ENCODE measurements around the gene ANKRD33B.
"Not testable (repeated sequence)": the region's sequence is repeated elsewhere in the genome, so short reads cannot be mapped to it uniquely, and the experiment has no call there.

ANKRD33B gene

GRCh38 chr5:10661401-10661800 is 97.5 kb downstream of the ANKRD33B start:
- no peak for DNase-seq (ENCODE audit: low spot score)

GRCh38 chr5:10662083-10662482 is 98.2 kb downstream of the ANKRD33B start:
- no peak for DNase-seq (ENCODE audit: low spot score)

- DNase-seq (ENCODE audit: low spot score): no peak
Observed at GRCh38 chr5:10662661-10663488, 99.0 kb downstream of the ANKRD33B start.

DNA sequence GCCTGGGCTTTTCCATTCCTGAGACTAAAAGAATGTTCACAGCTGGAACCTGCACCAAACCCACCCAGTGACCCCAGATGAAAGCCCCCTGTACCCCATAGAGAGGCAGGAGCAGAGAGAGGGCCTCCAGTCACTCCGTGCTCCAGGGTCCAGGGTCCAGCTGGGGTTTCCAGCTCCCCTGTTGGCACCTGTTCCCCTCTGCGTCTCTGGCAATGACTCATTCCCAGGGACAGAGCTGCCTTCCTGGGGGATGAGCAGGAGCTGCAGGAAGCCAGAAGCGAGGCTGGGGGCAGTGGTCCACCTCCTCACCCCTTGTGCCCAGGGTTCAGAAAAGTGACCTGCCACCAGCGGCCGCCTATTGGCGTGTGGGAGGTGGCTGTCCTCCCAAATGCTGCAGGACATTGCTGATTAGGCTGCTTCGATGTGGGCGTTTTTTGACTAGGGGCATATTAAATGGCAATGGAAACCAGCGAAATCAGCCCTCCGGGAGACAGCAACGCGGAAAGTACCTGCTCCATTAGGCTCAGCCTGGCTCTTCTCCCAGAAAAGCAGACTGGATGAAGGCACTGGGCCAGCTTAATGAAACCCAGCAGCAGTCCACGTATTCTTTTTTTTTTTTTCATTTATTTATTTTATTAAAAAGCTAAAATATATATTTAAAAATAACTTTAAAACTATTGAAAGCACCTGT is 99.8 kb downstream of the ANKRD33B start:
- DNase-seq (ENCODE audit: low spot score): no peak

- not testable (repeated sequence) for DNase-seq (ENCODE audit: low spot score)
Observed at GRCh38 chr5:10664180-10664769, 100.4 kb downstream of the ANKRD33B start.

DNA sequence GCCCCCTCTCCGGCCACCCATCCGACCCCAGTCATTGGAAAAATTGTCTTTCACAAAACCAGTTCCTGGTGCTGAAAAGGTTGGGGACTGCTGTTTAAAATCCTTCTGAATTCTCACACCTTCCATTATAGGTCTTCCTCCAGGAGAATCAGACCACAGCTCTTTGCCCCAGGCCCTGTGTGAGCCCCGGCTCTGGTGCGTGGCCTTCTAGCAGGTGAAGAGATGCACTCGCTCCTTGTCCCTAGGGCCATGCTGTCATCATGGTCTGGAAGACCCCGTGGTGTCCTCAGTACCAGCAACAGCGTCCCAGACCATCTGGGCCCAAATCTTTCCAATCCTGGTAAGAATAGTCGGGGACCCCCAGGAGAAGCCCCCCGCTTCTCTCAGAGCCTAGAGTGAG is 101.9 kb downstream of the ANKRD33B start:
- DNase-seq (ENCODE audit: low spot score): no peak

GRCh38 chr5:10666531-10667299 is 102.8 kb downstream of the ANKRD33B start:
- no peak for DNase-seq (ENCODE audit: low spot score)

- no peak for DNase-seq (ENCODE audit: low spot score)
Observed at GRCh38 chr5:10667431-10668057, 103.7 kb downstream of the ANKRD33B start.

GRCh38 chr5:10668697-10669096 is 104.8 kb downstream of the ANKRD33B start:
- no peak for DNase-seq (ENCODE audit: low spot score)

DNA sequence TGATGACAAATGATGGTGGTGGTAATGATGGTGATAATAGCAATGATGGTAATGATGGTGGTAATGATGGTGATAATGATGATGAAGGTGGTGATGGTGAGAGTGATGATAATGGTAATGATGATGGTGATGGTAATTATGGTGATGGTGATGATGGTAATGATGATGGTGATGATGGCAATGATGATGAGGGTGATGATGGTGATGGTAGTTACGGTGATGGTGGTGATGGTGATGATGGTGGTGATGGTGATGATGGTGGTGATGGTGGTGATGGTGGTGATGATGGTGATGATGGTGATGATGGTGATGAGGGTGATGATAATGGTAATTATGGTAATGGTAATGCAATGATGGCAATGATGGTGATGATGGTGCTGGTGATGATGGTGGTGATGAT is 106.1 kb downstream of the ANKRD33B start:
- no peak for DNase-seq (ENCODE audit: low spot score)

GRCh38 chr5:10671041-10672008 is 107.5 kb downstream of the ANKRD33B start:
- DNase-seq (ENCODE audit: low spot score): no peak

GRCh38 chr5:10672146-10673016 is 108.5 kb downstream of the ANKRD33B start:
- no peak for DNase-seq (ENCODE audit: low spot score)

DNA sequence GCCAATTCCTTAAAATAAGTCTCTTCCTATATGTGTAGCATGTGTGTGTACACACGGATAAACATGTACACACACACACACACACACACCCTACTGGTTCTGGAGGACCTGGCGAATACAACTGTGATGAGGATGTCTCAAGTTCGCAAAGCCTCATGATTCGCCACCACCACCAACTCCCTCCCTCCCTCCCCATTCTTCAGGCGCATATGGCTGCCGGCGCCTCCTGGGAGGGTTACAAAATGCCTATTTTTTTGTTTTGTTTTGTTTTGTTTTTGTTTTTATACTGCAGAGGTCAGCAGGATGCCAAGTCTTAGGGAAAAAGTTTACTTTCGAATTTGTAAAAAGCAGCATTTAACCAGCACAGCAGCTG is 109.1 kb downstream of the ANKRD33B start:
- DNase-seq (ENCODE audit: low spot score): no peak

- no peak for DNase-seq (ENCODE audit: low spot score)
Observed at GRCh38 chr5:10673407-10673806, 109.5 kb downstream of the ANKRD33B start.

GRCh38 chr5:10674096-10674495 is 110.2 kb downstream of the ANKRD33B start:
- DNase-seq (ENCODE audit: low spot score): no peak

- no peak for DNase-seq (ENCODE audit: low spot score)
Observed at GRCh38 chr5:10674582-10674981, 110.7 kb downstream of the ANKRD33B start.

- DNase-seq (ENCODE audit: low spot score): no peak
Observed at GRCh38 chr5:10675177-10675700, 111.4 kb downstream of the ANKRD33B start.

DNA sequence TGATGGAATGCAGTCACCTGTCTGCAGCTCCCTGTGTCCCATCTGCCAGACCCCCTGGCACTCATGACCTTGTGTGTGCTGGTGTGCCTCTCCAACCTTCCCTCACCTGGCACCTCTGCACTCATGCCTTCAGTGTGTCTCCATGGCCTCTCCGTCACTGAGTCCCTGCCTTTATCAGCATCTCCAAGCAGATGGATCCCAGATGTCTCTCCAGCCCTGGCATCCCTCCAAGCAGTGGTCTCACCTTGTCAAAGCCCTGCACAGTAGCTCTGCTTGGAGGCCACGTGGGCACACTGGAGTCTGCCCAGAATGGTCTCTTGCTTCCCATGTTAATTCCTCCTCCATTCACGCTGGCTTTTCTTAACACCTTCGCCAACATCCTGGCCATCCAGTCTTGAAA is 112.4 kb downstream of the ANKRD33B start:
- no peak for DNase-seq (ENCODE audit: low spot score)

- no peak for DNase-seq (ENCODE audit: low spot score)
Observed at GRCh38 chr5:10676946-10677345, 113.1 kb downstream of the ANKRD33B start.
